ENCODE measurements around the gene RIPOR3.
A peak's percentile ranks its signal among the peaks of the same experiment; 100 is the strongest.
"Not testable (repeated sequence)": the region's sequence is repeated elsewhere in the genome, so short reads cannot be mapped to it uniquely, and the experiment has no call there.

The RIPOR3 gene

GRCh38 chr20:50625986-50626677, 65.2 kb downstream of the RIPOR3 start:
- no peak for TF ChIP-seq GATA1 (IDR thresholded peaks at IDR 0.05; ENCODE audit: low read depth, low read length)
- peak; percentile 26 to 53 for DNase-seq

GRCh38 chr20:50624351-50625016, 66.9 kb downstream of the RIPOR3 start:
- DNase-seq = no peak
- TF ChIP-seq GATA1 (IDR thresholded peaks at IDR 0.05; ENCODE audit: low read depth, low read length) = no peak
- no peak for TF ChIP-seq POLR2A (IDR thresholded peaks at IDR 0.05; ENCODE audit: low read length)

- DNase-seq = no peak
- TF ChIP-seq POLR2A (IDR thresholded peaks at IDR 0.05; ENCODE audit: low read length) (no peak), GATA1 (IDR thresholded peaks at IDR 0.05; ENCODE audit: low read depth, low read length) (no peak)
These were observed 70.2 kb downstream of the RIPOR3 start for GRCh38 chr20:50621068-50621665.

GRCh38 chr20:50620459-50620858, 70.9 kb downstream of the RIPOR3 start:
- not testable (repeated sequence) for DNase-seq

DNA sequence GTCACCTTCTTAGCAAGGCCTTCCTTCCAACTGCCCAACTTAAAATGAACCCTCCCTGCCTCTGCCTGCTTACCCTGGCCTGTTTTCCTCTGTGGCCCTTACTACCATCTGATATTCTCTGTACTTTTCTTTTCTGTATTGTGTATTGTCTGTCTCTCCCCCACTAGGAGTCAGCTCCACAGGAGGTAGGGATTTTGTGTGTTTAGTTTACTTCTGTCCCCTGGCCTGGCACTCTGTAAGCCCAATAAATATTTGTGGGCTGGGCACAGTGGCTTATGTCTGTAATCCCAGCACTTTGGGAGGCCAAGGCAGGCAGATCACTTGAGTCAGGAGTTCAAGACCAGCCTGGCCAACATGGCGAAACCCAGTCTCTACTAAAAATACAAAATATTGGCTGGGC, 72.8 kb downstream of the RIPOR3 start:
- TF ChIP-seq POLR2A (IDR thresholded peaks at IDR 0.05; ENCODE audit: low read length) (no peak), GATA1 (IDR thresholded peaks at IDR 0.05; ENCODE audit: low read depth, low read length) (no peak)
- no peak for DNase-seq

GRCh38 chr20:50617022-50617421, 74.3 kb downstream of the RIPOR3 start:
- peak in 1 of 2 experiments; percentile 16 for DNase-seq
- no peak for TF ChIP-seq GATA1 (IDR thresholded peaks at IDR 0.05; ENCODE audit: low read depth, low read length)
- TF ChIP-seq POLR2A (IDR thresholded peaks at IDR 0.05; ENCODE audit: low read length) = no peak

- TF ChIP-seq GATA1 (IDR thresholded peaks at IDR 0.05; ENCODE audit: low read depth, low read length) (no peak), POLR2A (IDR thresholded peaks at IDR 0.05; ENCODE audit: low read length) (no peak)
- no peak for DNase-seq
These were observed 75.9 kb downstream of the RIPOR3 start for GRCh38 chr20:50615407-50615806.

DNA sequence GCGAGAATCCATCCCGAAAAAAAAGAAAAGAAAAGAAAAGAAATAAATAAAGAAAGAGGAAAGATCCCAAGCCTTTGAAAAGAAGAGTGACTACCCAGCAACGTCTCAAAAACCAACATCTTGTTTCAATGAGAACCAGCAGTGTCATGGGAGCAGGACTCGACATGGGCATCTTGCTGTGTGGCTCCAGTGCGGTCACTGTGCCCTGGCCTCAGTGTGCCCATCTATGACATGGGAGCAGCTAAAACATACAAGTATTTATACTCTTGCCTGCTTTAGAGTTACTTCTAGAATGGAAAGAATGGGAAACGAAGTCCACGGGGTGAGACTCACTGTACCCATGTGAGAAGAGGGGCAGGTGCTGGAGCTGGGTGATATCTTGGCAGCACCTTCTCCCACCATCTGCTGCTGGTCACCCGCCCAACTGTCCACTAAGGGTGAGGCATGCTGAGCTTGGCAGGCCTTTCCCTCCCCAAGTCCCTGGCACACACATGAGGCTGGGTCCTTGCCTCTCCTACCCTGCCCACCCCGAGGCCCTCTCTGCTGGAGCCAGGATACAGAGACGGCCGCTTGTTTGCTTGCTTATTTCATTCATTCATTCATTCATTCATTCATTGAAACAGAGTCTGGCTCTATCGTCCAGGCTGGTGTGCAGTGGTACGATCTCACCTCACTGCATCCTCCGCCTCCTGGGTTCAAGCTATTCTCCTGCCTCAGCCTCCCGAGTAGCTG, 77.7 kb downstream of the RIPOR3 start:
- TF ChIP-seq GATA1 (IDR thresholded peaks at IDR 0.05; ENCODE audit: low read depth, low read length) (no peak), POLR2A (IDR thresholded peaks at IDR 0.05; ENCODE audit: low read length) (no peak)
- DNase-seq = no peak

- no peak for DNase-seq
- TF ChIP-seq POLR2A (IDR thresholded peaks at IDR 0.05; ENCODE audit: low read length) = no peak
- no peak for TF ChIP-seq GATA1 (IDR thresholded peaks at IDR 0.05; ENCODE audit: low read depth, low read length)
These were observed 80.1 kb downstream of the RIPOR3 start for GRCh38 chr20:50611128-50611810.

DNA sequence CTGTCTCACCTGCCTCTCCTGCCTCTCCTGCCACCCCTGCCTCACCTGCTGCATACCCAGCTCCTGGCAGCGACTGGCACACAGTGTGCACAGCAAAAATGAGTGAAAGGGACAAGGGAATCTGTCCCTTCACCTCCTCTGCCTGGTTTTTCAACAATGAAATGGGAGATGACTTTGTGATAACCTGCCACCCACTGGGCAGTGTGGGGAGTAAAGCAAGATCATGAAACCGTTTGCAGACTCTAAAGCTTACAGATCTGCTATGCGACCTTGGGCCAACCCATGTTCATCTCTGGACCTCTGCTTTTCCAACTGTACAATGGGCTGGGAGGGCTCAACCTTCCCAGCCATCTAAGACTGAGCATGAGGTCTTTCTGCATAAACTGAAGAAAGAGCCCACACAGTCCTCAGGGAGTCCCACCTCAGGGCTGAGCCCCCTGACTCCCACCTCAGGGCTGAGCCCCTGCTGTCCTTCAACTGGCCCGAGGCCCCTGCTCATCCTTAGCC, 81.1 kb downstream of the RIPOR3 start:
- no peak for DNase-seq
- no peak for TF ChIP-seq GATA1 (IDR thresholded peaks at IDR 0.05; ENCODE audit: low read depth, low read length)
- TF ChIP-seq POLR2A (IDR thresholded peaks at IDR 0.05; ENCODE audit: low read length) = no peak

DNA sequence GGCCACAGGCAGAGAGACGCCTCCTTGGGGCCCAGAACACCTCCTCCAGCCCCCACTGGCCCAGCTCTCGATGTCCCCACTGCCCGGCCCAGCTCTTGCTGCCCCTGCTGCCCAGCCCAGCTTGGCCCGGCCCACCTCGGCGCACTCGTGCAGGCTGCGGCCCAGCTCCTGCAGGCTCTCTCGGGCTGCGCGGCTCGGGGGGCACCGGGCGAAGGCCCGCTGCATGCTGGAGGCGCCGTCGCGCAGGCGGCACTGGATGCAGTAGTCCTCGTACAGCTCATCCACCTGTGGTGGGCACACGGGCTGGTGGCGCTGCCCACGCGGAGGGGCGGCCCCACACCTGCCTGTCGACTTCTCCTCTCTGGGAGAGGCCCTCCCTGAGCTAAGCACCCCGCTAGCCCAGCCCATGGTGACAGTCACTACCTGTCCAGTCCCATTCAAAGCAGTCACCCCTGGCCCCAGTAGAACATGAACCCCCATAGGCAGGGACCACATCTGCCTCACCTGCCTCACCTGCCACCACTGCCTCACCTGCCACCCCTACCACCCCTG, 81.8 kb downstream of the RIPOR3 start:
- no peak for DNase-seq

GRCh38 chr20:50608750-50609104, 82.6 kb downstream of the RIPOR3 start:
- TF ChIP-seq GATA1 (IDR thresholded peaks at IDR 0.05; ENCODE audit: low read depth, low read length) = no peak
- TF ChIP-seq POLR2A (IDR thresholded peaks at IDR 0.05; ENCODE audit: low read length) = no peak
- DNase-seq = no peak

More for the DNA sequence above, 81.8 kb downstream of the RIPOR3 start:
- TF ChIP-seq POLR2A (IDR thresholded peaks at IDR 0.05; ENCODE audit: low read length) = no peak
- TF ChIP-seq GATA1 (IDR thresholded peaks at IDR 0.05; ENCODE audit: low read depth, low read length) = no peak
